Measurements from ENCODE around the gene GPR12.
"Not testable (repeated sequence)": the region's sequence is repeated elsewhere in the genome, so short reads cannot be mapped to it uniquely, and the experiment has no call there.

Gene GPR12

DNA sequence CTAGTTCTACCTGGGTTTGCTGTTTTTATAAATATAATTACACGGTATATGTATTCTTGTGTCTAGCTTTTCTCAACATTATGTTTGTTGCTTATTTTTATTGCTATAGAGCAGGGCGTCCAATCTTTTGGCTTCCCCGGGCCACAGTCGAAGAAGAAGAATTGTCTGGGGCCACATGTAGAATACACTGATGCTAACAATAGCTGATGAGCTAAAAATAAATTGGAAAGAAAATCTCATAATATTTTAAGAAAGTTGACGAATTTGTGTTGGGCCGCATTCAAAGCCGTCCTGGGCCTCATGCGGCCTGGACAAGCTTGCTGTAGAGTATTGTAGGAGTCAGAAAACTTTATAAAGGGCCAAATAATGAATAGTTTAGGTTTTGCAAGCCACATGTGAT, 33.9 kb downstream of the GPR12 start:
- no peaks in the 10 kb centered on the region for H3K27me3 ChIP-seq (ENCODE audit: control insufficient read depth, insufficient read depth, low read length)
- TF ChIP-seq, protein P1, sequence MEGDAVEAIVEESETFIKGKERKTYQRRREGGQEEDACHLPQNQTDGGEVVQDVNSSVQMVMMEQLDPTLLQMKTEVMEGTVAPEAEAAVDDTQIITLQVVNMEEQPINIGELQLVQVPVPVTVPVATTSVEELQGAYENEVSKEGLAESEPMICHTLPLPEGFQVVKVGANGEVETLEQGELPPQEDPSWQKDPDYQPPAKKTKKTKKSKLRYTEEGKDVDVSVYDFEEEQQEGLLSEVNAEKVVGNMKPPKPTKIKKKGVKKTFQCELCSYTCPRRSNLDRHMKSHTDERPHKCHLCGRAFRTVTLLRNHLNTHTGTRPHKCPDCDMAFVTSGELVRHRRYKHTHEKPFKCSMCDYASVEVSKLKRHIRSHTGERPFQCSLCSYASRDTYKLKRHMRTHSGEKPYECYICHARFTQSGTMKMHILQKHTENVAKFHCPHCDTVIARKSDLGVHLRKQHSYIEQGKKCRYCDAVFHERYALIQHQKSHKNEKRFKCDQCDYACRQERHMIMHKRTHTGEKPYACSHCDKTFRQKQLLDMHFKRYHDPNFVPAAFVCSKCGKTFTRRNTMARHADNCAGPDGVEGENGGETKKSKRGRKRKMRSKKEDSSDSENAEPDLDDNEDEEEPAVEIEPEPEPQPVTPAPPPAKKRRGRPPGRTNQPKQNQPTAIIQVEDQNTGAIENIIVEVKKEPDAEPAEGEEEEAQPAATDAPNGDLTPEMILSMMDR (IDR thresholded peaks at IDR 0.05) = no peak
- no peak overlapping the region for H2AFZ ChIP-seq
- H3K4me2 ChIP-seq (ENCODE audit: low read length) = no peak overlapping the region
- no peak overlapping the region for H3K27ac ChIP-seq
- H3K4me3 ChIP-seq (ENCODE audit: low read depth, low read length) = no peak overlapping the region
- H3K9me3 ChIP-seq (ENCODE audit: control insufficient read depth, low read length) = no peaks in the 10 kb centered on the region
- H3K36me3 ChIP-seq (ENCODE audit: control insufficient read depth, insufficient read depth, low read length) = no peaks in the 10 kb centered on the region
- no peaks in the 10 kb centered on the region for H3K79me2 ChIP-seq
- H3K9ac ChIP-seq = no peak overlapping the region
- no peaks in the 10 kb centered on the region for H3K4me1 ChIP-seq

DNA sequence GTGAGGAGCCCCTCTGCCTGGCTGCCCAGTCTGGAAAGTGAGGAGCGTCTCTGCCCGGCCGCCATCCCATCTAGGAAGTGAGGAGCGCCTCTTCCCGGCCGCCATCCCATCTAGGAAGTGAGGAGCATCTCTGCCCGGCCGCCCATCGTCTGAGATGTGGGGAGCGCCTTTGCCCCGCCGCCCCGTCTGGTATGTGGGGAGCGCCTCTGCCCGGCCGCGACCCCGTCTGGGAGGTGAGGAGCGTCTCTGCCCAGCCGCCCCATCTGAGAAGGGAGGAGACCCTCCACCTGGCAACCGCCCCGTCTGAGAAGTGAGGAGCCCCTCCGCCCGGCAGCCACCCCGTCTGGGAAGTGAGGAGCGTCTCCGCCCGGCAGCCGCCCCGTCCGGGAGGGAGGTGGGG, 37.0 kb downstream of the GPR12 start:
- not testable (repeated sequence) for H3K27ac ChIP-seq; H3K4me3 ChIP-seq (ENCODE audit: low read depth, low read length); H3K4me2 ChIP-seq (ENCODE audit: low read length); H2AFZ ChIP-seq; H3K9ac ChIP-seq; H3K36me3 ChIP-seq (ENCODE audit: control insufficient read depth, insufficient read depth, low read length); H3K9me3 ChIP-seq (ENCODE audit: control insufficient read depth, low read length); H3K4me1 ChIP-seq; H3K79me2 ChIP-seq; H3K27me3 ChIP-seq (ENCODE audit: control insufficient read depth, insufficient read depth, low read length)

DNA sequence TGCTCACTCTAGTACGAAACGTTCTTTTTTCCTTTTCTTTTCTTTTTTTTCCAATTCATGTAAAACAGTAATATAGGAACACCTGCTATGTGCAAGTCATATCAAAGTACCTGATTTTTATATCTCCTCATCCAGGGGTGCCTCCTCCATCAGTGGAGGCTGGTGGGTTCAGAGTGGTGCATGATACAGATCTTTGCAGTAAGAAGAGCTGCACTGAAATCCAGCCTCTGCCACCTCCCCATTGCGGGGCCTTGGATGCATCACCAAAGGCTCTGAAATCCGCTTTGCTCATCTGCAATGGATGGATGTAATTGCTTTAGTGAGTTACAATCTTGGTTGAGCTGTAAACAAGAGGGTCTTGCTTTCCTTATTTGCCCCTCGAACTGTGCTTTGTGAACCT, 38.3 kb downstream of the GPR12 start:
- H3K9ac ChIP-seq = no peak overlapping the region
- TF ChIP-seq, protein P1 (IDR thresholded peaks at IDR 0.05) = no peak
- no peak overlapping the region for H3K4me3 ChIP-seq (ENCODE audit: low read depth, low read length)
- no peaks in the 10 kb centered on the region for H3K79me2 ChIP-seq
- H3K4me2 ChIP-seq (ENCODE audit: low read length) = no peak overlapping the region
- no peaks in the 10 kb centered on the region for H3K9me3 ChIP-seq (ENCODE audit: control insufficient read depth, low read length)
- no peak overlapping the region for H3K27ac ChIP-seq
- no peaks in the 10 kb centered on the region for H3K4me1 ChIP-seq
- H3K36me3 ChIP-seq (ENCODE audit: control insufficient read depth, insufficient read depth, low read length) = no peaks in the 10 kb centered on the region
- no peak overlapping the region for H2AFZ ChIP-seq
- H3K27me3 ChIP-seq (ENCODE audit: control insufficient read depth, insufficient read depth, low read length) = no peaks in the 10 kb centered on the region

- no peaks in the 10 kb centered on the region for H3K9me3 ChIP-seq (ENCODE audit: control insufficient read depth, low read length)
- H3K27me3 ChIP-seq (ENCODE audit: control insufficient read depth, insufficient read depth, low read length) = no peaks in the 10 kb centered on the region
- TF ChIP-seq, protein P1 (IDR thresholded peaks at IDR 0.05) = no peak
- no peak overlapping the region for H3K4me2 ChIP-seq (ENCODE audit: low read length)
- H3K4me3 ChIP-seq (ENCODE audit: low read depth, low read length) = no peak overlapping the region
- no peak overlapping the region for H3K27ac ChIP-seq
- no peaks in the 10 kb centered on the region for H3K36me3 ChIP-seq (ENCODE audit: control insufficient read depth, insufficient read depth, low read length)
- H3K4me1 ChIP-seq = no peaks in the 10 kb centered on the region
- H3K79me2 ChIP-seq = no peaks in the 10 kb centered on the region
- no peak overlapping the region for H3K9ac ChIP-seq
- H2AFZ ChIP-seq = no peak overlapping the region
These were observed 39.1 kb downstream of the GPR12 start for GRCh38 chr13:26721251-26722121.

- Histone ChIP-seq H3K4me1 (no peaks in the 10 kb centered on the region), H3K27me3 (ENCODE audit: control insufficient read depth, insufficient read depth, low read length) (no peaks in the 10 kb centered on the region), H3K9ac (no peak overlapping the region), H2AFZ (no peak overlapping the region), H3K9me3 (ENCODE audit: control insufficient read depth, low read length) (no peaks in the 10 kb centered on the region), H3K36me3 (ENCODE audit: control insufficient read depth, insufficient read depth, low read length) (no peaks in the 10 kb centered on the region), H3K4me2 (ENCODE audit: low read length) (no peak overlapping the region), H3K27ac (no peak overlapping the region), H3K79me2 (no peaks in the 10 kb centered on the region), H3K4me3 (ENCODE audit: low read depth, low read length) (no peak overlapping the region)
- TF ChIP-seq, protein P1 (IDR thresholded peaks at IDR 0.05) = no peak
These were observed 41.1 kb downstream of the GPR12 start for GRCh38 chr13:26719356-26719945.
